HCT116 (cell line): ENCODE results near the gene KDM2B. TPM values are rescaled to one million over a fixed set of nuclear protein-coding genes. Genes with fewer than 3 reads are reported as not detected.

Experiments used
- ATAC-seq: fragments of 200-7000 bp; cut with Tn5 transposase; 2 replicates; pipeline ENCODE4 v1.9.1; 2020; ENCODE audit warnings: mild to moderate bottlenecking, moderate library complexity
- BruUV-seq: library from RNA; stranded (reverse); fragments of 400-500 nt; replicated peaks from 2 replicates; lab custom pipeline; 2021; lab: Mats Ljungman, UMichigan
- CTCF ChIA-PET: fragments of 300-600 bp; sonication (Branson Sonifier 250); formaldehyde crosslinking; loops from one replicate; lab custom pipeline; 2021; ENCODE audit warnings: antibody characterized with exemption; lab: Charles Lee
- POLR2A ChIA-PET: fragments of 300-600, 350-600 bp; sonication (Branson Sonifier 250); formaldehyde crosslinking; loops from one replicate; lab custom pipeline; 2021; ENCODE audit warnings: antibody characterized with exemption; lab: Charles Lee
- RAD21 ChIA-PET, 2 experiments: fragments of 300-600 bp; sonication (Branson Sonifier 250); formaldehyde crosslinking; loops; one replicate each; lab custom pipeline; 2023; ENCODE audit warnings: low total read pairs in 2 of 2; ENCODE audit not compliant: uncharacterized antibody in 2 of 2, unreplicated experiment in 2 of 2, low non-redundant PET in 1 of 2; lab: Charles Lee
- DNase-seq: peaks from one replicate; pipeline ENCODE4 v3.0.0-alpha.2; 2010; ENCODE audit warnings: low read depth, low spot score
- H2AFZ ChIP-seq: fragments of 200-600 bp; shearing (Covaris generic), sonication (generic); 2 replicates; pipeline ENCODE4 v1.6.1; 2017; ENCODE audit warnings: low read depth, mixed run types, mixed read lengths, antibody characterized with exemption, low read length; ENCODE audit not compliant: poor library complexity, severe bottlenecking
- H3K27ac ChIP-seq: 2 replicates; pipeline ENCODE4 v1.5.1; 2012; ENCODE audit warnings: low read depth, low read length
- H3K27me3 ChIP-seq: fragments of 200-600 bp; sonication (generic); 2 replicates; pipeline ENCODE4 v1.6.1; 2016; ENCODE audit warnings: mixed run types, low read length, mixed read lengths; ENCODE audit not compliant: insufficient read depth
- H3K36me3 ChIP-seq, 2 experiments: fragments of 200-500 bp in 1 of 2; fragments of 200-600 bp in 1 of 2; sonication (Bioruptor generic) in 1 of 2; sonication (generic) in 1 of 2; 2 replicates each; pipeline versions ENCODE4 v1.5.1 to v1.6.1; 2014 to 2016; ENCODE audit warnings: low read length in 2 of 2, inconsistent platforms in 1 of 2, mixed read lengths in 1 of 2, mixed run types in 1 of 2; ENCODE audit not compliant: insufficient read depth in 2 of 2, control insufficient read depth in 1 of 2
- H3K4me1 ChIP-seq, 2 experiments: fragments of 200-600 bp in 1 of 2; sonication (generic) in 1 of 2; 2 replicates each; pipeline versions ENCODE4 v1.5.1 to v1.6.1; 2012 to 2017; ENCODE audit warnings: low read length in 2 of 2, inconsistent platforms in 1 of 2, mild to moderate bottlenecking in 1 of 2, mixed read lengths in 1 of 2, mixed run types in 1 of 2, moderate library complexity in 1 of 2; ENCODE audit not compliant: insufficient read depth in 2 of 2, control insufficient read depth in 1 of 2
- H3K4me2 ChIP-seq: fragments of 200-600 bp; sonication (generic); 2 replicates; pipeline ENCODE4 v1.6.1; 2017; ENCODE audit warnings: mixed run types, low read length, mixed read lengths
- H3K4me3 ChIP-seq, 2 experiments: fragments of 200-600 bp in 1 of 2; sonication (generic) in 1 of 2; replicated peaks in 1 of 2; 2 replicates each; pipeline ENCODE4 v1.5.1; 2011 to 2016; ENCODE audit warnings: low read length in 2 of 2, control low read depth in 1 of 2, low read depth in 1 of 2, mild to moderate bottlenecking in 1 of 2, mixed read lengths in 1 of 2, mixed run types in 1 of 2
- H3K79me2 ChIP-seq: fragments of 200-600 bp; sonication (generic); 2 replicates; pipeline ENCODE4 v1.6.1; 2017; ENCODE audit warnings: mild to moderate bottlenecking, mixed run types, low read length, moderate library complexity, mixed read lengths; ENCODE audit not compliant: insufficient read depth
- H3K9ac ChIP-seq: fragments of 200-600 bp; sonication (generic); 2 replicates; pipeline ENCODE4 v1.6.1; 2016; ENCODE audit warnings: low read length, mixed read lengths
- H3K9me2 ChIP-seq: fragments of 200-600 bp; sonication (generic), shearing (Covaris generic); 2 replicates; pipeline ENCODE4 v1.6.1; 2017; ENCODE audit warnings: mixed run types, mild to moderate bottlenecking, moderate library complexity; ENCODE audit not compliant: insufficient read depth
- H3K9me3 ChIP-seq, 2 experiments: fragments of 200-500 bp in 1 of 2; fragments of 200-600 bp in 1 of 2; sonication (Bioruptor generic) in 1 of 2; sonication (generic) in 1 of 2; 2 replicates each; pipeline ENCODE4 v1.6.1; 2014 to 2017; ENCODE audit warnings: low read length in 2 of 2, mixed read lengths in 2 of 2, inconsistent platforms in 1 of 2, low read depth in 1 of 2, mild to moderate bottlenecking in 1 of 2, mixed run types in 1 of 2, moderate library complexity in 1 of 2; ENCODE audit not compliant: control insufficient read depth in 1 of 2, insufficient read depth in 1 of 2
- H4K20me1 ChIP-seq: fragments of 200-600 bp; sonication (generic), shearing (Covaris generic); 2 replicates; pipeline ENCODE4 v1.6.1; 2017; ENCODE audit warnings: mixed run types, mild to moderate bottlenecking, moderate library complexity; ENCODE audit not compliant: insufficient read depth
- CBX3 ChIP-seq: IDR thresholded peaks from 2 replicates; pipeline ENCODE4 v1.6.1; 2012; ENCODE audit warnings: low read depth
- EGR1 ChIP-seq: IDR thresholded peaks from 2 replicates; pipeline ENCODE4 v1.6.1; 2012; ENCODE audit warnings: low read depth
- ELF1 ChIP-seq: IDR thresholded peaks from 2 replicates; pipeline ENCODE4 v1.6.1; 2012; ENCODE audit warnings: low read depth, borderline replicate concordance
- EZH2 ChIP-seq: fragments of 200-600 bp; sonication (generic); IDR thresholded peaks from 2 replicates; pipeline ENCODE4 v1.6.1; 2017; ENCODE audit warnings: antibody characterized with exemption, mixed run types
- EZH2phosphoT487 ChIP-seq: fragments of 200-600 bp; IDR thresholded peaks from 2 replicates; pipeline ENCODE4 v1.6.1; 2018; ENCODE audit warnings: antibody characterized with exemption, borderline replicate concordance
- FOSL1 ChIP-seq: IDR thresholded peaks from 2 replicates; pipeline ENCODE4 v1.6.1; 2012; ENCODE audit warnings: low read depth
- POLR2A ChIP-seq: IDR thresholded peaks from 2 replicates; pipeline ENCODE4 v1.7.0; 2011; ENCODE audit warnings: borderline replicate concordance; ENCODE audit not compliant: insufficient read depth, insufficient read length; ENCODE audit errors: extremely low read depth
- RAD21 ChIP-seq: IDR thresholded peaks from 2 replicates; pipeline ENCODE4 v1.6.1; 2012; ENCODE audit warnings: low read depth, mild to moderate bottlenecking
- SIN3A ChIP-seq: IDR thresholded peaks from 2 replicates; pipeline ENCODE4 v1.6.1; 2012; ENCODE audit warnings: low read depth
- SP1 ChIP-seq: IDR thresholded peaks from 2 replicates; pipeline ENCODE4 v1.6.1; 2012; ENCODE audit warnings: low read depth
- SRF ChIP-seq: IDR thresholded peaks from 2 replicates; pipeline ENCODE4 v1.6.1; 2012; ENCODE audit warnings: low read depth
- TCF7L2 ChIP-seq: IDR thresholded peaks from 2 replicates; pipeline ENCODE4 v1.7.0; 2011; ENCODE audit warnings: borderline replicate concordance, inconsistent platforms; ENCODE audit not compliant: insufficient read depth, insufficient read length; ENCODE audit errors: extremely low read depth
- ZNF274 ChIP-seq: fragments of 200-500 bp; sonication (Bioruptor generic); IDR thresholded peaks from 2 replicates; pipeline ENCODE4 v1.6.1; 2014; ENCODE audit warnings: mild to moderate bottlenecking, low read depth, low read length, inconsistent platforms
- intact Hi-C: fragments of 100-400 bp; cut with micrococcal nuclease; formaldehyde crosslinking; loops from 2 replicates; pipeline ENCODE4 v1.10.0; 2022
- total RNA-seq: library from RNA; stranded (reverse); gene quantifications from one replicate; pipeline ENCODE4 v1.2.1, GENCODE V29; 2021; ENCODE audit not compliant: unreplicated experiment
- TF ChIP-seq, protein P1 (sequence below), 3 experiments: fragments of 200-600 bp in 1 of 3; sonication (generic) in 1 of 3; IDR thresholded peaks in 2 of 3; conservative IDR thresholded peaks in 1 of 3; 2 replicates each; pipeline ENCODE4 v1.5.1; 2012 to 2017; ENCODE audit warnings: low read depth in 2 of 3, low read length in 2 of 3, antibody characterized with exemption in 1 of 3, borderline replicate concordance in 1 of 3, control low read depth in 1 of 3, mild to moderate bottlenecking in 1 of 3, mixed read lengths in 1 of 3, mixed run types in 1 of 3, moderate library complexity in 1 of 3; ENCODE audit not compliant: insufficient read depth in 1 of 3
- TF ChIP-seq, protein P2 (sequence below): IDR thresholded peaks from 2 replicates; pipeline ENCODE4 v1.6.1; 2012; ENCODE audit warnings: low read depth
- TF ChIP-seq, protein P3 (sequence below): IDR thresholded peaks from 2 replicates; pipeline ENCODE4 v1.6.1; 2011; ENCODE audit warnings: mild to moderate bottlenecking, low read length, moderate library complexity; ENCODE audit not compliant: insufficient replicate concordance; ENCODE audit errors: extremely low read depth
- TF ChIP-seq, protein P4 (sequence below): IDR thresholded peaks from 2 replicates; pipeline ENCODE4 v1.6.1; 2012

Gene KDM2B
- total RNA-seq, 1 experiment from 2014 or later = 36.7 TPM

GRCh38 chr12:121507984-121508383 lies 72.8 kb downstream of the KDM2B start:
- Histone ChIP-seq H4K20me1 (no peaks in the 10 kb centered on the region), H2AFZ (no peak overlapping the region), H3K4me2 (no peak overlapping the region)
- RAD21 ChIA-PET = no interaction called here
- TF ChIP-seq EZH2phosphoT487 (no peak), SP1 (no peak), SRF (no peak), SIN3A (no peak), FOSL1 (no peak), TCF7L2 (no peak), RAD21 (no peak), POLR2A (no peak), ELF1 (no peak), ZNF274 (no peak), EZH2 (no peak), CBX3 (no peak), EGR1 (no peak)
- TF ChIP-seq, protein P1, sequence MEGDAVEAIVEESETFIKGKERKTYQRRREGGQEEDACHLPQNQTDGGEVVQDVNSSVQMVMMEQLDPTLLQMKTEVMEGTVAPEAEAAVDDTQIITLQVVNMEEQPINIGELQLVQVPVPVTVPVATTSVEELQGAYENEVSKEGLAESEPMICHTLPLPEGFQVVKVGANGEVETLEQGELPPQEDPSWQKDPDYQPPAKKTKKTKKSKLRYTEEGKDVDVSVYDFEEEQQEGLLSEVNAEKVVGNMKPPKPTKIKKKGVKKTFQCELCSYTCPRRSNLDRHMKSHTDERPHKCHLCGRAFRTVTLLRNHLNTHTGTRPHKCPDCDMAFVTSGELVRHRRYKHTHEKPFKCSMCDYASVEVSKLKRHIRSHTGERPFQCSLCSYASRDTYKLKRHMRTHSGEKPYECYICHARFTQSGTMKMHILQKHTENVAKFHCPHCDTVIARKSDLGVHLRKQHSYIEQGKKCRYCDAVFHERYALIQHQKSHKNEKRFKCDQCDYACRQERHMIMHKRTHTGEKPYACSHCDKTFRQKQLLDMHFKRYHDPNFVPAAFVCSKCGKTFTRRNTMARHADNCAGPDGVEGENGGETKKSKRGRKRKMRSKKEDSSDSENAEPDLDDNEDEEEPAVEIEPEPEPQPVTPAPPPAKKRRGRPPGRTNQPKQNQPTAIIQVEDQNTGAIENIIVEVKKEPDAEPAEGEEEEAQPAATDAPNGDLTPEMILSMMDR (IDR thresholded peaks at IDR 0.05 in 2 of 3, conservative IDR thresholded peaks at IDR 0.05 in 1 of 3; ENCODE audit: borderline replicate concordance in 1 of 3, insufficient read depth in 1 of 3, low read depth in 2 of 3, low read length in 2 of 3) = no peak
- TF ChIP-seq, protein P2, sequence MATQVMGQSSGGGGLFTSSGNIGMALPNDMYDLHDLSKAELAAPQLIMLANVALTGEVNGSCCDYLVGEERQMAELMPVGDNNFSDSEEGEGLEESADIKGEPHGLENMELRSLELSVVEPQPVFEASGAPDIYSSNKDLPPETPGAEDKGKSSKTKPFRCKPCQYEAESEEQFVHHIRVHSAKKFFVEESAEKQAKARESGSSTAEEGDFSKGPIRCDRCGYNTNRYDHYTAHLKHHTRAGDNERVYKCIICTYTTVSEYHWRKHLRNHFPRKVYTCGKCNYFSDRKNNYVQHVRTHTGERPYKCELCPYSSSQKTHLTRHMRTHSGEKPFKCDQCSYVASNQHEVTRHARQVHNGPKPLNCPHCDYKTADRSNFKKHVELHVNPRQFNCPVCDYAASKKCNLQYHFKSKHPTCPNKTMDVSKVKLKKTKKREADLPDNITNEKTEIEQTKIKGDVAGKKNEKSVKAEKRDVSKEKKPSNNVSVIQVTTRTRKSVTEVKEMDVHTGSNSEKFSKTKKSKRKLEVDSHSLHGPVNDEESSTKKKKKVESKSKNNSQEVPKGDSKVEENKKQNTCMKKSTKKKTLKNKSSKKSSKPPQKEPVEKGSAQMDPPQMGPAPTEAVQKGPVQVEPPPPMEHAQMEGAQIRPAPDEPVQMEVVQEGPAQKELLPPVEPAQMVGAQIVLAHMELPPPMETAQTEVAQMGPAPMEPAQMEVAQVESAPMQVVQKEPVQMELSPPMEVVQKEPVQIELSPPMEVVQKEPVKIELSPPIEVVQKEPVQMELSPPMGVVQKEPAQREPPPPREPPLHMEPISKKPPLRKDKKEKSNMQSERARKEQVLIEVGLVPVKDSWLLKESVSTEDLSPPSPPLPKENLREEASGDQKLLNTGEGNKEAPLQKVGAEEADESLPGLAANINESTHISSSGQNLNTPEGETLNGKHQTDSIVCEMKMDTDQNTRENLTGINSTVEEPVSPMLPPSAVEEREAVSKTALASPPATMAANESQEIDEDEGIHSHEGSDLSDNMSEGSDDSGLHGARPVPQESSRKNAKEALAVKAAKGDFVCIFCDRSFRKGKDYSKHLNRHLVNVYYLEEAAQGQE = no peak
- TF ChIP-seq, protein P3, sequence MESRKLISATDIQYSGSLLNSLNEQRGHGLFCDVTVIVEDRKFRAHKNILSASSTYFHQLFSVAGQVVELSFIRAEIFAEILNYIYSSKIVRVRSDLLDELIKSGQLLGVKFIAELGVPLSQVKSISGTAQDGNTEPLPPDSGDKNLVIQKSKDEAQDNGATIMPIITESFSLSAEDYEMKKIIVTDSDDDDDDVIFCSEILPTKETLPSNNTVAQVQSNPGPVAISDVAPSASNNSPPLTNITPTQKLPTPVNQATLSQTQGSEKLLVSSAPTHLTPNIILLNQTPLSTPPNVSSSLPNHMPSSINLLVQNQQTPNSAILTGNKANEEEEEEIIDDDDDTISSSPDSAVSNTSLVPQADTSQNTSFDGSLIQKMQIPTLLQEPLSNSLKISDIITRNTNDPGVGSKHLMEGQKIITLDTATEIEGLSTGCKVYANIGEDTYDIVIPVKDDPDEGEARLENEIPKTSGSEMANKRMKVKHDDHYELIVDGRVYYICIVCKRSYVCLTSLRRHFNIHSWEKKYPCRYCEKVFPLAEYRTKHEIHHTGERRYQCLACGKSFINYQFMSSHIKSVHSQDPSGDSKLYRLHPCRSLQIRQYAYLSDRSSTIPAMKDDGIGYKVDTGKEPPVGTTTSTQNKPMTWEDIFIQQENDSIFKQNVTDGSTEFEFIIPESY = no peak
- TF ChIP-seq, protein P4, sequence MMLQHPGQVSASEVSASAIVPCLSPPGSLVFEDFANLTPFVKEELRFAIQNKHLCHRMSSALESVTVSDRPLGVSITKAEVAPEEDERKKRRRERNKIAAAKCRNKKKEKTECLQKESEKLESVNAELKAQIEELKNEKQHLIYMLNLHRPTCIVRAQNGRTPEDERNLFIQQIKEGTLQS = no peak
- TF ChIP-seq, all 23 proteins: peak for 0
- no peak for ATAC-seq
- Histone ChIP-seq H3K4me3 (no peak overlapping the region), H3K4me1 (peaks cover 2 to 8% of the 10 kb centered on the region in 2 experiments; a peak in 3 of 4 replicates), H3K27ac (no peak overlapping the region), H3K9me2 (no peaks in the 10 kb centered on the region), H3K9ac (no peak overlapping the region), H3K79me2 (no peaks in the 10 kb centered on the region), H3K27me3 (no peaks in the 10 kb centered on the region), H3K36me3 (no peaks in the 10 kb centered on the region), H3K9me3 (no peaks in the 10 kb centered on the region)
- ChIA-PET CTCF (interaction anchor here (0.7 kb wide), 1 partner anchor 9 kb away, joined by 3 read pairs; no protein-coding TSS in a partner anchor), POLR2A (interaction anchor here (0.6 kb wide), 1 partner anchor 20 kb away, joined by 3 read pairs; no protein-coding TSS in a partner anchor)
- no peak for DNase-seq
- BruUV-seq = no TSS peak
- intact Hi-C loops = no loop called here
